K562 (cell line): Measurements from ENCODE around the gene TMEM39A. TPM values are rescaled to one million over a fixed set of nuclear protein-coding genes. Genes with fewer than 3 reads are reported as not detected.
A peak's percentile ranks its signal among the peaks of the same experiment; 100 is the strongest.

Source experiments
- GABPA ChIP-seq: fragments of 200-800 bp; sonication (Bioruptor generic); conservative IDR thresholded peaks from 2 replicates; pipeline ENCODE4 v1.6.1; 2016; ENCODE audit warnings: low read depth, missing genetic modification characterization, missing compliant biosample characterization
- ZBTB11 ChIP-seq, 3 experiments: fragments of 200-800 bp in 1 of 3; fragments of 250-450 bp in 1 of 3; fragments of 450-650 bp in 1 of 3; sonication (Bioruptor Pico) in 1 of 3; sonication (Bioruptor generic) in 1 of 3; formaldehyde crosslinking in 1 of 3; IDR thresholded peaks; 2 replicates each; pipeline versions ENCODE4 v1.6.1 to v1.8.0; 2016 to 2022; ENCODE audit warnings: mild to moderate bottlenecking in 2 of 3, missing genetic modification characterization in 2 of 3, missing compliant biosample characterization in 1 of 3, moderate library complexity in 1 of 3
- ZBTB40 ChIP-seq, 2 experiments: fragments of 450-650 bp in 1 of 2; sonication (generic) in 1 of 2; formaldehyde crosslinking in 1 of 2; IDR thresholded peaks; 2 replicates each; pipeline versions ENCODE4 v1.7.1 to v1.9.0; 2016 to 2022; ENCODE audit warnings: inconsistent platforms in 1 of 2, mild to moderate bottlenecking in 1 of 2, missing genetic modification reagents in 1 of 2
- ZNF695 ChIP-seq: fragments of 450-650 bp; formaldehyde crosslinking; IDR thresholded peaks from 2 replicates; pipeline ENCODE4 v1.4.0; 2020; ENCODE audit warnings: mild to moderate bottlenecking, moderate library complexity
- polyA plus RNA-seq, 8 experiments: library from polyadenylated mRNA; depleted of rRNA in 4 of 8; stranded (reverse) in 5 of 8; unstranded in 3 of 8; fragments of >200 nt; fragmentation: Nextera tagmentation in 2 of 8; fragmentation: Illumina TruSeq in 1 of 8; extraction: Ambion mirVana in 2 of 8; extraction: Trizol in 1 of 8; gene quantifications; 2 replicates each; pipeline versions ENCODE4 v1.2.1 to v1.2.3, GENCODE V29; 2011 to 2014; ENCODE audit warnings: inconsistent platforms in 1 of 8, missing spikeins in 1 of 8
- total RNA-seq, 7 experiments: library from RNA; depleted of rRNA in 6 of 7; stranded (reverse); fragments of >200 nt in 6 of 7; fragmentation: Illumina TruSeq in 2 of 7; extraction: Trizol in 2 of 7; gene quantifications; 2 replicates each; pipeline versions ENCODE4 v1.2.1 to v1.2.3, GENCODE V29; 2011 to 2021; ENCODE audit warnings: low replicate concordance in 1 of 7

The TMEM39A gene
- total and polyA plus RNA-seq, 9 of the 15 experiments (the other 6 are each of a cell fraction or from before 2014, with no cell fraction given), result 12.0 to 41.5 (median 15.4) TPM

- TF ChIP-seq ZBTB40 (IDR thresholded peaks at IDR 0.05) (0 out of 2 replicates have a peak, but pooled peaks have one; percentile 25), ZBTB40 (CRISPR knock-in tag; IDR thresholded peaks at IDR 0.05) (no peak), GABPA (tag) (peak; percentile 54), ZNF695 (no peak), ZBTB11 (CRISPR knock-in tag; IDR thresholded peaks at IDR 0.05) (peak in 1 of 3 experiments; percentile 76; a peak in 2 of 6 replicates)
Observed at GRCh38 chr3:119500265-119500664, 36.9 kb upstream of the TMEM39A start (continued).
